Stimulated activated naive CD4-positive, alpha-beta T cell (primary cell): ENCODE measurements around the gene PTTG2.
"Not testable (repeated sequence)": the region's sequence is repeated elsewhere in the genome, so short reads cannot be mapped to it uniquely, and the experiment has no call there.

ENCODE experiments used
- DNase-seq, 6 experiments: peaks; one replicate each; lab custom pipeline; 2025; lab: John Stamatoyannopoulos, UW

The PTTG2 gene

GRCh38 chr4:37956941-37957340 is 3.3 kb upstream of the PTTG2 start:
- DNase-seq, result no peak

GRCh38 chr4:37958932-37959331 is 1.3 kb upstream of the PTTG2 start:
- DNase-seq, result no peak

- DNase-seq, result no peak
These were observed 667 bp downstream of the PTTG2 start for GRCh38 chr4:37960679-37961450.

- DNase-seq, result no peak
These were observed 4.7 kb downstream of the PTTG2 start for GRCh38 chr4:37964734-37965457.

- DNase-seq, result no peak
These were observed 5.8 kb downstream of the PTTG2 start for GRCh38 chr4:37966044-37966443.

- no peak for DNase-seq
These were observed 7.5 kb downstream of the PTTG2 start for GRCh38 chr4:37967736-37968135.

- no peak for DNase-seq
These were observed 8.5 kb downstream of the PTTG2 start for GRCh38 chr4:37968747-37969146.

GRCh38 chr4:37970702-37971101 is 10.5 kb downstream of the PTTG2 start:
- peak in 2 of 6 experiments; percentile 8 to 37 for DNase-seq

- no peak for DNase-seq
These were observed 11.0 kb downstream of the PTTG2 start for GRCh38 chr4:37971202-37971601.

- no peak for DNase-seq
These were observed 13.2 kb downstream of the PTTG2 start for GRCh38 chr4:37973441-37973840.

- DNase-seq, result not testable (repeated sequence)
These were observed 15.2 kb downstream of the PTTG2 start for GRCh38 chr4:37975321-37975822.

- no peak for DNase-seq
These were observed 16.3 kb downstream of the PTTG2 start for GRCh38 chr4:37976507-37976906.

- DNase-seq, result peak; percentile 65 to 79 (median 73)
These were observed 16.8 kb downstream of the PTTG2 start for GRCh38 chr4:37976991-37977470.

- DNase-seq, result peak; percentile 49 to 69 (median 62)
These were observed 17.5 kb downstream of the PTTG2 start for GRCh38 chr4:37977471-37978247.

- no peak for DNase-seq
These were observed 18.2 kb downstream of the PTTG2 start for GRCh38 chr4:37978248-37978924.

GRCh38 chr4:37980246-37980645 is 20.0 kb downstream of the PTTG2 start:
- DNase-seq, result no peak

GRCh38 chr4:37981425-37981824 is 21.2 kb downstream of the PTTG2 start:
- no peak for DNase-seq

GRCh38 chr4:37981844-37982720 is 21.9 kb downstream of the PTTG2 start:
- DNase-seq, result no peak

- DNase-seq, result no peak
These were observed 22.5 kb downstream of the PTTG2 start for GRCh38 chr4:37982736-37983135.

- DNase-seq, result no peak
These were observed 23.8 kb downstream of the PTTG2 start for GRCh38 chr4:37983951-37984350.
